H1 (cell line): ENCODE results near the gene TAF10. TPM values are rescaled to one million over a fixed set of nuclear protein-coding genes. Genes with fewer than 3 reads are reported as not detected.
A peak's percentile ranks its signal among the peaks of the same experiment; 100 is the strongest.

Experiments used
- CTCF ChIA-PET: fragments of 300-600 bp; sonication (Branson Sonifier 250); formaldehyde crosslinking; loops from one replicate; lab custom pipeline; 2021; ENCODE audit not compliant: partially characterized antibody; lab: Charles Lee
- POLR2A ChIA-PET: fragments of 300-600 bp; sonication (Branson Sonifier 250); formaldehyde crosslinking; loops from one replicate; lab custom pipeline; 2021; ENCODE audit warnings: inconsistent platforms; ENCODE audit not compliant: partially characterized antibody; lab: Charles Lee
- DNase-seq, 2 experiments: peaks; one replicate each; pipeline versions ENCODE4 v3.0.0 to v3.0.0-alpha.2; 2010 to 2022; ENCODE audit warnings: low spot score in 2 of 2, low read depth in 1 of 2, mixed read lengths in 1 of 2
- FAIRE-seq: peaks from 2 replicates; lab custom pipeline; 2011; peaks lifted over from hg19 to GRCh38; lab: Jason Lieb, UNC
- H2AFZ ChIP-seq: 2 replicates; pipeline ENCODE4 v1.8.1; 2012; ENCODE audit warnings: low read length, inconsistent platforms
- H2AK5ac ChIP-seq: 2 replicates; pipeline ENCODE4 v1.6.1; 2013; ENCODE audit warnings: low read depth, low read length
- H2BK120ac ChIP-seq: replicated peaks from 2 replicates; pipeline ENCODE3; 2013; ENCODE audit warnings: low read depth, low read length, inconsistent platforms
- H2BK12ac ChIP-seq: 2 replicates; pipeline ENCODE4 v1.6.1; 2013; ENCODE audit warnings: low read depth, low read length
- H2BK15ac ChIP-seq: 2 replicates; pipeline ENCODE4 v1.6.1; 2013; ENCODE audit warnings: low read length
- H2BK20ac ChIP-seq: 2 replicates; pipeline ENCODE4 v1.6.1; 2013; ENCODE audit warnings: low read length
- H2BK5ac ChIP-seq: 2 replicates; pipeline ENCODE4 v1.6.1; 2013; ENCODE audit warnings: low read depth, low read length
- H3K14ac ChIP-seq: 2 replicates; pipeline ENCODE4 v1.6.1; 2013; ENCODE audit warnings: inconsistent platforms; ENCODE audit not compliant: insufficient read length
- H3K18ac ChIP-seq: 2 replicates; pipeline ENCODE4 v1.6.1; 2013; ENCODE audit warnings: low read length; ENCODE audit errors: extremely low read depth
- H3K23ac ChIP-seq: 2 replicates; pipeline ENCODE4 v1.6.1; 2013; ENCODE audit warnings: inconsistent platforms; ENCODE audit not compliant: insufficient read length
- H3K23me2 ChIP-seq: 2 replicates; pipeline ENCODE4 v1.6.1; 2013; ENCODE audit warnings: low read depth, low read length
- H3K27ac ChIP-seq: 2 replicates; pipeline ENCODE4 v1.6.1; 2011; ENCODE audit warnings: low read depth, low read length, inconsistent platforms
- H3K27me3 ChIP-seq, 4 experiments: replicated peaks in 1 of 4; 1 replicate in 1 of 4; 2 replicates in 3 of 4; pipeline versions ENCODE4 v1.6.1 to v1.8.1; 2011 to 2013; ENCODE audit warnings: low read length in 3 of 4, mild to moderate bottlenecking in 3 of 4, inconsistent platforms in 2 of 4, mixed read lengths in 2 of 4, moderate library complexity in 1 of 4; ENCODE audit not compliant: control insufficient read depth in 3 of 4, insufficient read depth in 3 of 4; ENCODE audit errors: extremely low read depth in 1 of 4
- H3K36me3 ChIP-seq, 4 experiments: 2 replicates each; pipeline versions ENCODE4 v1.6.1 to v1.8.1; 2011 to 2013; ENCODE audit warnings: mild to moderate bottlenecking in 4 of 4, low read length in 3 of 4, moderate library complexity in 2 of 4, control low read depth in 1 of 4, inconsistent platforms in 1 of 4; ENCODE audit not compliant: insufficient read depth in 4 of 4, control insufficient read depth in 2 of 4
- H3K4ac ChIP-seq: replicated peaks from 2 replicates; pipeline ENCODE3; 2013; ENCODE audit warnings: low read length, low read depth, mixed read lengths, inconsistent platforms; ENCODE audit not compliant: insufficient read length
- H3K4me1 ChIP-seq, 4 experiments: replicated peaks in 1 of 4; 1 replicate in 1 of 4; 2 replicates in 3 of 4; pipeline versions ENCODE4 v1.6.1 to v1.8.1; 2011 to 2013; ENCODE audit warnings: low read length in 3 of 4, inconsistent platforms in 2 of 4, mixed read lengths in 1 of 4; ENCODE audit not compliant: insufficient read depth in 4 of 4, control insufficient read depth in 3 of 4
- H3K4me2 ChIP-seq, 2 experiments: 2 replicates each; pipeline versions ENCODE4 v1.6.1 to v1.8.1; 2011 to 2013; ENCODE audit warnings: low read depth in 2 of 2, low read length in 2 of 2, control low read depth in 1 of 2, inconsistent platforms in 1 of 2, mild to moderate bottlenecking in 1 of 2; ENCODE audit not compliant: insufficient read depth in 1 of 2
- H3K4me3 ChIP-seq, 4 experiments: fragments of 200-600, 300-600 bp in 1 of 4; sonication (generic), shearing (Covaris generic), sonication (Bioruptor Twin) in 1 of 4; 2 replicates each; pipeline versions ENCODE4 v1.5.1 to v1.8.1; 2011 to 2016; ENCODE audit warnings: low read length in 4 of 4, low read depth in 3 of 4, control low read depth in 2 of 4, inconsistent platforms in 2 of 4, mild to moderate bottlenecking in 2 of 4, mixed read lengths in 1 of 4, moderate library complexity in 1 of 4; ENCODE audit not compliant: insufficient read depth in 2 of 4; ENCODE audit errors: extremely low read depth in 1 of 4
- H3K56ac ChIP-seq: replicated peaks from 2 replicates; pipeline ENCODE3; 2013; ENCODE audit warnings: low read depth, mild to moderate bottlenecking, mixed read lengths, low read length, inconsistent platforms; ENCODE audit not compliant: insufficient read length
- H3K79me1 ChIP-seq: 2 replicates; pipeline ENCODE4 v1.6.1; 2013; ENCODE audit warnings: low read depth, low read length, control low read depth
- H3K79me2 ChIP-seq, 2 experiments: 2 replicates each; pipeline versions ENCODE4 v1.6.1 to v1.8.1; 2012 to 2013; ENCODE audit warnings: low read length in 2 of 2, mild to moderate bottlenecking in 2 of 2, inconsistent platforms in 1 of 2; ENCODE audit not compliant: insufficient read depth in 2 of 2, control insufficient read depth in 1 of 2
- H3K9ac ChIP-seq, 4 experiments: replicated peaks in 1 of 4; 1 replicate in 1 of 4; 2 replicates in 3 of 4; pipeline versions ENCODE4 v1.6.1 to v1.8.1; 2011 to 2013; ENCODE audit warnings: low read depth in 3 of 4, low read length in 3 of 4, control low read depth in 2 of 4, mild to moderate bottlenecking in 2 of 4, moderate library complexity in 2 of 4, inconsistent platforms in 1 of 4; ENCODE audit errors: extremely low read depth in 1 of 4
- H3K9me3 ChIP-seq, 2 experiments: 2 replicates each; pipeline versions ENCODE4 v1.6.1 to v1.8.1; 2012 to 2013; ENCODE audit warnings: mild to moderate bottlenecking in 2 of 2, moderate library complexity in 2 of 2, control low read depth in 1 of 2, inconsistent platforms in 1 of 2, low read depth in 1 of 2, low read length in 1 of 2, mixed read lengths in 1 of 2; ENCODE audit not compliant: insufficient read depth in 2 of 2
- H4K20me1 ChIP-seq, 2 experiments: replicated peaks in 1 of 2; 2 replicates each; pipeline versions ENCODE3 to v1.8.1; 2011 to 2013; ENCODE audit warnings: inconsistent platforms in 2 of 2, low read length in 2 of 2, mild to moderate bottlenecking in 1 of 2; ENCODE audit not compliant: insufficient read depth in 2 of 2, control insufficient read depth in 1 of 2
- H4K5ac ChIP-seq: 2 replicates; pipeline ENCODE4 v1.6.1; 2013; ENCODE audit warnings: low read length, low read depth, mixed read lengths, inconsistent platforms; ENCODE audit not compliant: insufficient read length
- H4K8ac ChIP-seq: 2 replicates; pipeline ENCODE4 v1.8.0; 2013; ENCODE audit warnings: mild to moderate bottlenecking, moderate library complexity, low read length, inconsistent platforms; ENCODE audit not compliant: insufficient read depth; ENCODE audit errors: extremely low read depth
- H4K91ac ChIP-seq: replicated peaks from 2 replicates; pipeline ENCODE3; 2013; ENCODE audit warnings: low read length, mixed read lengths, inconsistent platforms; ENCODE audit not compliant: insufficient read length
- CHD2 ChIP-seq: IDR thresholded peaks from 2 replicates; pipeline ENCODE4 v1.6.1; 2012; ENCODE audit warnings: low read length, improper control_type of control experiment
- FOSL1 ChIP-seq: IDR thresholded peaks from 2 replicates; pipeline ENCODE4 v1.6.1; 2011; ENCODE audit warnings: mild to moderate bottlenecking, low read depth, low read length, moderate library complexity; ENCODE audit not compliant: insufficient read depth
- POLR2A ChIP-seq, 2 experiments: IDR thresholded peaks; 1 replicate in 1 of 2; 2 replicates in 1 of 2; pipeline ENCODE4 v1.6.1; 2011; ENCODE audit warnings: low read depth in 2 of 2, low read length in 2 of 2, mild to moderate bottlenecking in 2 of 2; ENCODE audit errors: control extremely low read depth in 1 of 2
- POU5F1 ChIP-seq: IDR thresholded peaks from 2 replicates; pipeline ENCODE4 v1.6.1; 2011; ENCODE audit warnings: low read depth, mild to moderate bottlenecking, low read length, moderate library complexity
- RBBP5 ChIP-seq: IDR thresholded peaks from 2 replicates; pipeline ENCODE4 v1.7.1; 2012; ENCODE audit warnings: low read depth, mild to moderate bottlenecking, inconsistent platforms, low read length, moderate library complexity, borderline replicate concordance
- RNF2 ChIP-seq: fragments of 200-900, 300-1000 bp; sonication (generic); IDR thresholded peaks from 2 replicates; pipeline ENCODE4 v1.7.1; 2016; ENCODE audit warnings: borderline replicate concordance, low read depth, mild to moderate bottlenecking, antibody characterized with exemption, low read length; ENCODE audit not compliant: poor library complexity, severe bottlenecking; ENCODE audit errors: missing control alignments
- SP4 ChIP-seq: IDR thresholded peaks from 2 replicates; pipeline ENCODE4 v1.6.1; 2012; ENCODE audit warnings: low read length, inconsistent platforms
- TEAD4 ChIP-seq: IDR thresholded peaks from 2 replicates; pipeline ENCODE4 v1.6.1; 2012; ENCODE audit warnings: low read depth, low read length, inconsistent platforms, mixed read lengths
- ZNF274 ChIP-seq: IDR thresholded peaks from 2 replicates; pipeline ENCODE4 v1.7.0; 2012; ENCODE audit warnings: low read length, borderline replicate concordance; ENCODE audit errors: extremely low read depth
- WGBS, 2 experiments: shearing (Covaris generic) in 1 of 2; methylation state at CpG; one replicate each; pipeline versions ENCODE4 v1.1.6 to v1.1.7; 2013 to 2015; ENCODE audit warnings: low lambda C conversion rate in 2 of 2, mixed read lengths in 2 of 2, inconsistent platforms in 1 of 2, low coverage in 1 of 2, missing lambda C conversion rate in 1 of 2; ENCODE audit not compliant: insufficient replicate concordance in 2 of 2, insufficient coverage in 1 of 2, insufficient read length in 1 of 2; ENCODE audit errors: extremely low coverage in 1 of 2, missing lambda C conversion rate in 1 of 2; 5-methylcytosine and 5-hydroxymethylcytosine counted together
- polyA plus RNA-seq, 7 experiments: library from polyadenylated mRNA; depleted of rRNA in 3 of 7; stranded (reverse) in 5 of 7; unstranded in 2 of 7; fragments of >200 nt in 5 of 7; fragments of 200-250 nt in 2 of 7; gene quantifications; 1 replicate in 5 of 7; 2 replicates in 1 of 7; 4 replicates in 1 of 7; pipeline versions ENCODE4 v1.2.1 to v1.2.3, GENCODE V29; 2011 to 2013; ENCODE audit warnings: missing spikeins in 2 of 7, mixed read lengths in 2 of 7
- total RNA-seq: library from RNA; stranded (reverse); fragmentation: NEBNext Ultra II Directional; extraction: Animal tissue kit (Norgen Biotek cat#: 25700); gene quantifications from 2 replicates; pipeline ENCODE4 v1.2.1, GENCODE V29; 2021
- TF ChIP-seq, protein P1 (sequence below), 3 experiments: IDR thresholded peaks; 1 replicate in 2 of 3; 2 replicates in 1 of 3; pipeline versions ENCODE4 v1.5.1 to v1.6.1; 2011; ENCODE audit warnings: low read length in 3 of 3, mild to moderate bottlenecking in 3 of 3, inconsistent platforms in 2 of 3, low read depth in 1 of 3, moderate library complexity in 1 of 3; ENCODE audit not compliant: insufficient read depth in 1 of 3; ENCODE audit errors: control extremely low read depth in 1 of 3

TAF10 gene
- total and polyA plus RNA-seq, 2 of the 8 experiments (the other 6 are each of a cell fraction or from before 2014, with no cell fraction given), result 128 to 213 TPM

DNA sequence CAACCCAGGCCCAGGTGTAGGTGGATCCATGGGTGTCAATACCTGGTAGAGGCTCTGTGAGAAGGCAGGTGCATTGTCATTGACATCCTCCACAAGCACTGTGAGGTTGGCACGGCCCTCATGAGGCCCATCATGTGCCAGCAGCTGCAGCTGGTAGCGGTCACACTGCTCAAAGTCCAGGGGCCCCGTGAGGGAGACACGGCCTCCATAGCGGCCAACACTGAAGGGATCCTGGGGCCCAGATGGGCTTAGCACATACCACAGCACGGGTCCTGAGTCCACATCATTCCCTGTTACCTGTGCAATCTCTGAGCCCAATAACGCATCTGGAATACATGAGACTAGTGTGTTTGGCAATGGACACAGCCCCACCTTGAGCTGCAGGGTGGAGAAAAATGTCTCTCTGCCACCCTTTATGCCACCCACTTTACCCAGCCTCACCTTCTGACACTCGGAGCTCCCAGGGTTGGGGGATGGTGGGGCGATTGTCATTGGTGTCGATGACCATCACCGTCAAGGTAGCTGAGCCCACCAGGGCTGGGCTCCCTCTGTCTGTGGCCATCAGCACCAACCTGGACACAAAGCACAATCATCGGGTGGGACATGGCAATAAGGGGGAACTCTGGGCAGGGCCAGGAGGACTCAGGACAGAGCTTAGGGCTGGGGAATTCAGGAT lies 13.3 kb upstream of the TAF10 start:
- H3K9ac ChIP-seq, result no peak overlapping the region
- peaks cover 0 to 3% (median 1%) of the 10 kb centered on the region in 4 experiments; a peak in 3 of 8 replicates for H3K36me3 ChIP-seq
- H2AFZ ChIP-seq, result no peak overlapping the region
- H3K14ac ChIP-seq, result no peak overlapping the region
- no peaks in the 10 kb centered on the region for H3K79me2 ChIP-seq
- no peaks in the 10 kb centered on the region; the same call in none of the 2 replicates for H3K79me1 ChIP-seq
- FAIRE-seq, result no peak
- peaks cover 7% of the 10 kb centered on the region; the same call in 1 of the 2 replicates for H3K23me2 ChIP-seq
- DNase-seq, result no peak
- no peak overlapping the region for H4K5ac ChIP-seq
- H3K4me2 ChIP-seq, result no peak overlapping the region
- POLR2A ChIA-PET, result interaction anchor here (1.0 to 1.5 kb wide), 2 partner anchors 14 to 61 kb away, joined by 3 to 8 read pairs; partner anchors contain the start of gene TAF10
- no peak overlapping the region for H2BK12ac ChIP-seq
- H4K8ac ChIP-seq, result peak overlapping the region; percentile 31; the same call in 1 of the 2 replicates
- no peak overlapping the region for H3K4ac ChIP-seq
- H2BK5ac ChIP-seq, result no peak overlapping the region
- H3K27me3 ChIP-seq, result peaks cover 8 to 21% (median 17%) of the 10 kb centered on the region in 4 experiments
- H3K56ac ChIP-seq, result no peak overlapping the region
- no peaks in the 10 kb centered on the region for H3K9me3 ChIP-seq
- H2BK15ac ChIP-seq, result no peak overlapping the region
- no peak overlapping the region for H4K91ac ChIP-seq
- CTCF ChIA-PET, result interaction anchor here (0.7 to 1.3 kb wide), 3 partner anchors 12 to 81 kb away, joined by 3 read pairs; no protein-coding TSS in a partner anchor
- no peak overlapping the region for H3K23ac ChIP-seq
- no peak overlapping the region for H3K4me3 ChIP-seq
- H4K20me1 ChIP-seq, result peaks cover 4% of the 10 kb centered on the region in 2 experiments
- no peak overlapping the region for H2AK5ac ChIP-seq
- no peak overlapping the region for H2BK120ac ChIP-seq
- no peak overlapping the region for H3K18ac ChIP-seq
- no peak overlapping the region for H2BK20ac ChIP-seq
- peaks cover 0 to 4% (median 2%) of the 10 kb centered on the region in 4 experiments; a peak in 2 of 7 replicates for H3K4me1 ChIP-seq
- WGBS, 2 experiments, result 94% methylated on average over 12 of the region's 12 CpGs; no CpG with 5 or more reads in 1 of the 2 experiments
- H3K27ac ChIP-seq, result no peak overlapping the region
- TF ChIP-seq, protein P1, sequence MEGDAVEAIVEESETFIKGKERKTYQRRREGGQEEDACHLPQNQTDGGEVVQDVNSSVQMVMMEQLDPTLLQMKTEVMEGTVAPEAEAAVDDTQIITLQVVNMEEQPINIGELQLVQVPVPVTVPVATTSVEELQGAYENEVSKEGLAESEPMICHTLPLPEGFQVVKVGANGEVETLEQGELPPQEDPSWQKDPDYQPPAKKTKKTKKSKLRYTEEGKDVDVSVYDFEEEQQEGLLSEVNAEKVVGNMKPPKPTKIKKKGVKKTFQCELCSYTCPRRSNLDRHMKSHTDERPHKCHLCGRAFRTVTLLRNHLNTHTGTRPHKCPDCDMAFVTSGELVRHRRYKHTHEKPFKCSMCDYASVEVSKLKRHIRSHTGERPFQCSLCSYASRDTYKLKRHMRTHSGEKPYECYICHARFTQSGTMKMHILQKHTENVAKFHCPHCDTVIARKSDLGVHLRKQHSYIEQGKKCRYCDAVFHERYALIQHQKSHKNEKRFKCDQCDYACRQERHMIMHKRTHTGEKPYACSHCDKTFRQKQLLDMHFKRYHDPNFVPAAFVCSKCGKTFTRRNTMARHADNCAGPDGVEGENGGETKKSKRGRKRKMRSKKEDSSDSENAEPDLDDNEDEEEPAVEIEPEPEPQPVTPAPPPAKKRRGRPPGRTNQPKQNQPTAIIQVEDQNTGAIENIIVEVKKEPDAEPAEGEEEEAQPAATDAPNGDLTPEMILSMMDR (IDR thresholded peaks at IDR 0.05; ENCODE audit: control extremely low read depth in 1 of 3, insufficient read depth in 1 of 3, low read depth in 1 of 3, low read length in 3 of 3), result no peak
- no peak for TF ChIP-seq FOSL1
- no peak for TF ChIP-seq RNF2
- no peak for TF ChIP-seq SP4
- TF ChIP-seq RBBP5, result no peak
- no peak for TF ChIP-seq TEAD4
- no peak for TF ChIP-seq ZNF274
- TF ChIP-seq CHD2, result no peak
- no peak for TF ChIP-seq POLR2A (IDR thresholded peaks at IDR 0.05; ENCODE audit: control extremely low read depth in 1 of 2, low read depth in 2 of 2, low read length in 2 of 2)
- no peak for TF ChIP-seq POU5F1
